ENCODE measurements around the gene GJB4. TPM values are rescaled to one million over a fixed set of nuclear protein-coding genes. Genes with fewer than 3 reads are reported as not detected.
"Not testable (repeated sequence)": the region's sequence is repeated elsewhere in the genome, so short reads cannot be mapped to it uniquely, and the experiment has no call there.

The GJB4 gene
- total and polyA plus RNA-seq, 4 donors: not detected

GRCh38 chr1:34806396-34806795 lies 46.9 kb downstream of the GJB4 start (continued):
- TF ChIP-seq YY1 (IDR thresholded peaks at IDR 0.05) (no peak), HNF4A (conservative IDR thresholded peaks at IDR 0.05) (no peak), FOXA2 (IDR thresholded peaks at IDR 0.05) (no peak), RAD21 (IDR thresholded peaks at IDR 0.05) (no peak), GABPA (IDR thresholded peaks at IDR 0.05 in 1 of 2, conservative IDR thresholded peaks at IDR 0.05 in 1 of 2) (no peak), TAF1 (conservative IDR thresholded peaks at IDR 0.05) (no peak), JUND (IDR thresholded peaks at IDR 0.05) (no peak)
- TF ChIP-seq, protein P1, sequence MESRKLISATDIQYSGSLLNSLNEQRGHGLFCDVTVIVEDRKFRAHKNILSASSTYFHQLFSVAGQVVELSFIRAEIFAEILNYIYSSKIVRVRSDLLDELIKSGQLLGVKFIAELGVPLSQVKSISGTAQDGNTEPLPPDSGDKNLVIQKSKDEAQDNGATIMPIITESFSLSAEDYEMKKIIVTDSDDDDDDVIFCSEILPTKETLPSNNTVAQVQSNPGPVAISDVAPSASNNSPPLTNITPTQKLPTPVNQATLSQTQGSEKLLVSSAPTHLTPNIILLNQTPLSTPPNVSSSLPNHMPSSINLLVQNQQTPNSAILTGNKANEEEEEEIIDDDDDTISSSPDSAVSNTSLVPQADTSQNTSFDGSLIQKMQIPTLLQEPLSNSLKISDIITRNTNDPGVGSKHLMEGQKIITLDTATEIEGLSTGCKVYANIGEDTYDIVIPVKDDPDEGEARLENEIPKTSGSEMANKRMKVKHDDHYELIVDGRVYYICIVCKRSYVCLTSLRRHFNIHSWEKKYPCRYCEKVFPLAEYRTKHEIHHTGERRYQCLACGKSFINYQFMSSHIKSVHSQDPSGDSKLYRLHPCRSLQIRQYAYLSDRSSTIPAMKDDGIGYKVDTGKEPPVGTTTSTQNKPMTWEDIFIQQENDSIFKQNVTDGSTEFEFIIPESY (IDR thresholded peaks at IDR 0.05): no peak

GRCh38 chr1:34808051-34808810 lies 48.7 kb downstream of the GJB4 start:
- Histone ChIP-seq H3K9ac (ENCODE audit: low read depth in 1 of 2, low read length in 2 of 2) (no peak overlapping the region), H3K27ac (ENCODE audit: low read depth in 1 of 2, low read length in 2 of 2) (no peak overlapping the region), H3K36me3 (ENCODE audit: control insufficient read depth in 4 of 4, insufficient read depth in 3 of 4, low read depth in 1 of 4, low read length in 3 of 4) (no peaks in the 10 kb centered on the region), H3K27me3 (ENCODE audit: control insufficient read depth in 4 of 4, insufficient read depth in 4 of 4, low read length in 3 of 4) (no peaks in the 10 kb centered on the region), H3K4me1 (ENCODE audit: control insufficient read depth in 4 of 4, insufficient read depth in 4 of 4, low read length in 3 of 4) (no peaks in the 10 kb centered on the region), H3K4me3 (ENCODE audit: low read depth in 1 of 3, low read length in 3 of 3) (no peak overlapping the region), H3K9me3 (ENCODE audit: control insufficient read depth in 4 of 4, low read length in 3 of 4) (peaks cover 0 to 2% (median 0%) of the 10 kb centered on the region in 4 donors)
- 93% methylated on average over 9 of the region's 9 CpGs for WGBS
- TF ChIP-seq RXRA (IDR thresholded peaks at IDR 0.05) (no peak), RAD21 (IDR thresholded peaks at IDR 0.05) (no peak), ATF3 (IDR thresholded peaks at IDR 0.05) (no peak), JUND (IDR thresholded peaks at IDR 0.05) (no peak), FOXA2 (IDR thresholded peaks at IDR 0.05) (no peak), NR2F2 (IDR thresholded peaks at IDR 0.05) (no peak), TAF1 (conservative IDR thresholded peaks at IDR 0.05) (no peak), YY1 (IDR thresholded peaks at IDR 0.05) (no peak), GABPA (IDR thresholded peaks at IDR 0.05 in 1 of 2, conservative IDR thresholded peaks at IDR 0.05 in 1 of 2) (no peak), EGR1 (IDR thresholded peaks at IDR 0.05; ENCODE audit: low read depth in 2 of 2) (no peak), HNF4A (conservative IDR thresholded peaks at IDR 0.05) (no peak), SP1 (IDR thresholded peaks at IDR 0.05) (no peak), FOXA1 (IDR thresholded peaks at IDR 0.05) (no peak), HNF4G (IDR thresholded peaks at IDR 0.05) (no peak)
- TF ChIP-seq, protein P2, sequence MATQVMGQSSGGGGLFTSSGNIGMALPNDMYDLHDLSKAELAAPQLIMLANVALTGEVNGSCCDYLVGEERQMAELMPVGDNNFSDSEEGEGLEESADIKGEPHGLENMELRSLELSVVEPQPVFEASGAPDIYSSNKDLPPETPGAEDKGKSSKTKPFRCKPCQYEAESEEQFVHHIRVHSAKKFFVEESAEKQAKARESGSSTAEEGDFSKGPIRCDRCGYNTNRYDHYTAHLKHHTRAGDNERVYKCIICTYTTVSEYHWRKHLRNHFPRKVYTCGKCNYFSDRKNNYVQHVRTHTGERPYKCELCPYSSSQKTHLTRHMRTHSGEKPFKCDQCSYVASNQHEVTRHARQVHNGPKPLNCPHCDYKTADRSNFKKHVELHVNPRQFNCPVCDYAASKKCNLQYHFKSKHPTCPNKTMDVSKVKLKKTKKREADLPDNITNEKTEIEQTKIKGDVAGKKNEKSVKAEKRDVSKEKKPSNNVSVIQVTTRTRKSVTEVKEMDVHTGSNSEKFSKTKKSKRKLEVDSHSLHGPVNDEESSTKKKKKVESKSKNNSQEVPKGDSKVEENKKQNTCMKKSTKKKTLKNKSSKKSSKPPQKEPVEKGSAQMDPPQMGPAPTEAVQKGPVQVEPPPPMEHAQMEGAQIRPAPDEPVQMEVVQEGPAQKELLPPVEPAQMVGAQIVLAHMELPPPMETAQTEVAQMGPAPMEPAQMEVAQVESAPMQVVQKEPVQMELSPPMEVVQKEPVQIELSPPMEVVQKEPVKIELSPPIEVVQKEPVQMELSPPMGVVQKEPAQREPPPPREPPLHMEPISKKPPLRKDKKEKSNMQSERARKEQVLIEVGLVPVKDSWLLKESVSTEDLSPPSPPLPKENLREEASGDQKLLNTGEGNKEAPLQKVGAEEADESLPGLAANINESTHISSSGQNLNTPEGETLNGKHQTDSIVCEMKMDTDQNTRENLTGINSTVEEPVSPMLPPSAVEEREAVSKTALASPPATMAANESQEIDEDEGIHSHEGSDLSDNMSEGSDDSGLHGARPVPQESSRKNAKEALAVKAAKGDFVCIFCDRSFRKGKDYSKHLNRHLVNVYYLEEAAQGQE (IDR thresholded peaks at IDR 0.05): no peak
- TF ChIP-seq, protein P1 (IDR thresholded peaks at IDR 0.05): no peak
- TF ChIP-seq, protein P3, sequence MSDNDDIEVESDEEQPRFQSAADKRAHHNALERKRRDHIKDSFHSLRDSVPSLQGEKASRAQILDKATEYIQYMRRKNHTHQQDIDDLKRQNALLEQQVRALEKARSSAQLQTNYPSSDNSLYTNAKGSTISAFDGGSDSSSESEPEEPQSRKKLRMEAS (IDR thresholded peaks at IDR 0.05): no peak
- TF ChIP-seq, protein P4, sequence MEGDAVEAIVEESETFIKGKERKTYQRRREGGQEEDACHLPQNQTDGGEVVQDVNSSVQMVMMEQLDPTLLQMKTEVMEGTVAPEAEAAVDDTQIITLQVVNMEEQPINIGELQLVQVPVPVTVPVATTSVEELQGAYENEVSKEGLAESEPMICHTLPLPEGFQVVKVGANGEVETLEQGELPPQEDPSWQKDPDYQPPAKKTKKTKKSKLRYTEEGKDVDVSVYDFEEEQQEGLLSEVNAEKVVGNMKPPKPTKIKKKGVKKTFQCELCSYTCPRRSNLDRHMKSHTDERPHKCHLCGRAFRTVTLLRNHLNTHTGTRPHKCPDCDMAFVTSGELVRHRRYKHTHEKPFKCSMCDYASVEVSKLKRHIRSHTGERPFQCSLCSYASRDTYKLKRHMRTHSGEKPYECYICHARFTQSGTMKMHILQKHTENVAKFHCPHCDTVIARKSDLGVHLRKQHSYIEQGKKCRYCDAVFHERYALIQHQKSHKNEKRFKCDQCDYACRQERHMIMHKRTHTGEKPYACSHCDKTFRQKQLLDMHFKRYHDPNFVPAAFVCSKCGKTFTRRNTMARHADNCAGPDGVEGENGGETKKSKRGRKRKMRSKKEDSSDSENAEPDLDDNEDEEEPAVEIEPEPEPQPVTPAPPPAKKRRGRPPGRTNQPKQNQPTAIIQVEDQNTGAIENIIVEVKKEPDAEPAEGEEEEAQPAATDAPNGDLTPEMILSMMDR (IDR thresholded peaks at IDR 0.05; ENCODE audit: low read depth, low read length, missing input control): no peak
- no peak for DNase-seq (ENCODE audit: low spot score)

- not testable (repeated sequence) for DNase-seq (ENCODE audit: low spot score); H3K4me3 ChIP-seq (ENCODE audit: low read depth in 1 of 3, low read length in 3 of 3); H3K27ac ChIP-seq (ENCODE audit: low read depth in 1 of 2, low read length in 2 of 2); H3K4me1 ChIP-seq (ENCODE audit: control insufficient read depth in 4 of 4, insufficient read depth in 4 of 4, low read length in 3 of 4); H3K27me3 ChIP-seq (ENCODE audit: control insufficient read depth in 4 of 4, insufficient read depth in 4 of 4, low read length in 3 of 4); H3K36me3 ChIP-seq (ENCODE audit: control insufficient read depth in 4 of 4, insufficient read depth in 3 of 4, low read depth in 1 of 4, low read length in 3 of 4); H3K9me3 ChIP-seq (ENCODE audit: control insufficient read depth in 4 of 4, low read length in 3 of 4); H3K9ac ChIP-seq (ENCODE audit: low read depth in 1 of 2, low read length in 2 of 2)
- WGBS: 93% methylated on average over 3 of the region's 3 CpGs
Observed at GRCh38 chr1:34810781-34811180, 51.2 kb downstream of the GJB4 start.
